MCF 10A (cell line): Measurements from ENCODE around the gene LRRN2. TPM values are rescaled to one million over a fixed set of nuclear protein-coding genes. Genes with fewer than 3 reads are reported as not detected.

Experiments used
- BruUV-seq: library from RNA; stranded (reverse); fragments of 400-500 nt; replicated peaks from 2 replicates; lab custom pipeline; 2021; lab: Mats Ljungman, UMichigan
- CTCF ChIA-PET: fragments of 300-600 bp; sonication (Branson Sonifier 250); formaldehyde crosslinking; extraction: SDS; loops from one replicate; lab custom pipeline; 2021; ENCODE audit warnings: antibody characterized with exemption, inconsistent platforms; lab: Yijun Ruan, JAX
- POLR2A ChIA-PET: fragments of 300-600, 350-650 bp; sonication (Branson Sonifier 250); formaldehyde crosslinking; extraction: SDS; loops from one replicate; lab custom pipeline; 2020; ENCODE audit warnings: antibody characterized with exemption, inconsistent platforms; lab: Yijun Ruan, JAX
- DNase-seq: peaks from one replicate; pipeline ENCODE4 v3.0.0-alpha.2; 2018; ENCODE audit not compliant: unreplicated experiment
- H3K27ac Mint-ChIP-seq: one replicate; pipeline ENCODE4 v1.8.0; 2022; ENCODE audit warnings: mild to moderate bottlenecking, low read depth, mixed read lengths; ENCODE audit not compliant: unreplicated experiment
- H3K27me3 Mint-ChIP-seq: one replicate; pipeline ENCODE4 v1.8.0; 2022; ENCODE audit warnings: mixed read lengths; ENCODE audit not compliant: insufficient read depth, unreplicated experiment
- H3K36me3 Mint-ChIP-seq: one replicate; pipeline ENCODE4 v1.8.0; 2022; ENCODE audit warnings: mild to moderate bottlenecking, moderate library complexity, mixed read lengths; ENCODE audit not compliant: insufficient read depth, unreplicated experiment
- H3K4me1 Mint-ChIP-seq: one replicate; pipeline ENCODE4 v1.8.0; 2022; ENCODE audit warnings: mixed read lengths; ENCODE audit not compliant: insufficient read depth, unreplicated experiment
- H3K4me3 Mint-ChIP-seq: one replicate; pipeline ENCODE4 v1.8.0; 2022; ENCODE audit warnings: mild to moderate bottlenecking, moderate library complexity, mixed read lengths; ENCODE audit not compliant: unreplicated experiment
- H3K9me3 Mint-ChIP-seq: one replicate; pipeline ENCODE4 v1.8.0; 2022; ENCODE audit warnings: mixed read lengths; ENCODE audit not compliant: unreplicated experiment
- intact Hi-C: fragments of 100-400 bp; cut with micrococcal nuclease; formaldehyde crosslinking; loops from 2 replicates; pipeline ENCODE4 v1.14.1; 2022
- total RNA-seq: library from RNA; stranded (reverse); gene quantifications from 2 replicates; pipeline ENCODE4 v1.2.3, GENCODE V29; 2022
- TF ChIP-seq, protein P1 (sequence below): fragments of 200-600 bp; IDR thresholded peaks from one replicate; pipeline ENCODE4 v1.8.0; 2022; ENCODE audit warnings: antibody characterized with exemption, mild to moderate bottlenecking; ENCODE audit not compliant: unreplicated experiment

Gene LRRN2
- total RNA-seq, 1 experiment from 2014 or later = not detected

DNA sequence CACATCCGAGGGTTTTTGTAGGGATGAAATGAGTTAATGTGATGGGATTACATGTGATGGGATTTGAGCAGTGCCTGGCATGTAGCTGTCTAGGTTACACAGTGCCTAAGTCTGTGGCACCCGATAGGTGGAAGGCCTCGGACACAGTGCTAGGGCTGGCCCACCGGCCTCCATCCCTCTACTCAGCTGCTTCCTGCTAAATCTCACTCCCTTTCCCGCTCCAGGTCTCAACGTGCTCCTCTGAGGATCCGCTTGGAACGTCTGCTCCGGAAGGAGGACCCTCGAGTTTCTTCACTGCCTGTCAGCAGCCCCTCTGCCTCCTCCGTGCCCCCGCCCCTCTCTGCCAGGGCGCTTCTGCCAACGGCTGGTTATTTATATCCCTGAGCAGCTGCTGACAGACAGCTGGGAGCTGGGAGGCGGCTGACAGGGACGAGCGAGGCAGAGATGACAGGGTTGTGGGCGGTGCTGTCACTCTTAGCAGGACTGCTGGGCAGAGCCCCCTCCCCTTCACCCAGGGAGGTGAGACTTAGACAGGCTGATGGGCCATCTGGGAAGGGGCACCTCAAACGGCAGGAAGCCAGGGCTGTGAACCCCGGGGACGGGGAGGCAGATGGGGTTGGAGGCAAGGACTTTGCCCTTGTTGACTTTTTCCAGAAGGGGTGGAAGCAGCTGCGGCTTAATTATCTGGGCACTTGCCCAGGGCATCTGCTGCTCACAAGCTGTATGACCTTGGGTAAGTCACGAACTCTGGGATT is 26.6 kb upstream of the LRRN2 start:
- TF ChIP-seq, protein P1, sequence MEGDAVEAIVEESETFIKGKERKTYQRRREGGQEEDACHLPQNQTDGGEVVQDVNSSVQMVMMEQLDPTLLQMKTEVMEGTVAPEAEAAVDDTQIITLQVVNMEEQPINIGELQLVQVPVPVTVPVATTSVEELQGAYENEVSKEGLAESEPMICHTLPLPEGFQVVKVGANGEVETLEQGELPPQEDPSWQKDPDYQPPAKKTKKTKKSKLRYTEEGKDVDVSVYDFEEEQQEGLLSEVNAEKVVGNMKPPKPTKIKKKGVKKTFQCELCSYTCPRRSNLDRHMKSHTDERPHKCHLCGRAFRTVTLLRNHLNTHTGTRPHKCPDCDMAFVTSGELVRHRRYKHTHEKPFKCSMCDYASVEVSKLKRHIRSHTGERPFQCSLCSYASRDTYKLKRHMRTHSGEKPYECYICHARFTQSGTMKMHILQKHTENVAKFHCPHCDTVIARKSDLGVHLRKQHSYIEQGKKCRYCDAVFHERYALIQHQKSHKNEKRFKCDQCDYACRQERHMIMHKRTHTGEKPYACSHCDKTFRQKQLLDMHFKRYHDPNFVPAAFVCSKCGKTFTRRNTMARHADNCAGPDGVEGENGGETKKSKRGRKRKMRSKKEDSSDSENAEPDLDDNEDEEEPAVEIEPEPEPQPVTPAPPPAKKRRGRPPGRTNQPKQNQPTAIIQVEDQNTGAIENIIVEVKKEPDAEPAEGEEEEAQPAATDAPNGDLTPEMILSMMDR = no peak
- H3K36me3 Mint-ChIP-seq = no peaks in the 10 kb centered on the region
- peaks cover 19% of the 10 kb centered on the region for H3K4me1 Mint-ChIP-seq
- ChIA-PET POLR2A (interaction anchor here (0.6 kb wide), 1 partner anchor 517 kb away, joined by 3 read pairs; no protein-coding TSS in a partner anchor), CTCF (interaction anchor here (0.6 to 3.0 kb wide), 4 partner anchors 16 to 313 kb away, joined by 3 to 14 read pairs (median 5); no protein-coding TSS in a partner anchor)
- no TSS peak for BruUV-seq
- intact Hi-C loops = loop anchor here (1.0 kb wide), 1 partner anchor 41 kb away; no protein-coding TSS in a partner anchor
- H3K27me3 Mint-ChIP-seq = peaks cover 31% of the 10 kb centered on the region
- no peak overlapping the region for H3K27ac Mint-ChIP-seq
- no peaks in the 10 kb centered on the region for H3K9me3 Mint-ChIP-seq
- no peak overlapping the region for H3K4me3 Mint-ChIP-seq
- DNase-seq = no peak

GRCh38 chr1:204711103-204711946 is 25.8 kb upstream of the LRRN2 start:
- intact Hi-C loops = loop anchor here (1.0 kb wide), 1 partner anchor 40 kb away; no protein-coding TSS in a partner anchor
- TF ChIP-seq, protein P1 = no peak
- ChIA-PET CTCF (interaction anchor here (0.6 to 4.1 kb wide), 5 partner anchors 52 to 685 kb away, joined by 3 to 34 read pairs (median 7); no protein-coding TSS in a partner anchor), POLR2A (no interaction called here)
- Mint-ChIP-seq H3K27me3 (peaks cover 31% of the 10 kb centered on the region), H3K4me1 (peaks cover 19% of the 10 kb centered on the region), H3K27ac (no peak overlapping the region), H3K4me3 (no peak overlapping the region), H3K9me3 (no peaks in the 10 kb centered on the region), H3K36me3 (no peaks in the 10 kb centered on the region)
- no TSS peak for BruUV-seq
- DNase-seq = no peak

DNA sequence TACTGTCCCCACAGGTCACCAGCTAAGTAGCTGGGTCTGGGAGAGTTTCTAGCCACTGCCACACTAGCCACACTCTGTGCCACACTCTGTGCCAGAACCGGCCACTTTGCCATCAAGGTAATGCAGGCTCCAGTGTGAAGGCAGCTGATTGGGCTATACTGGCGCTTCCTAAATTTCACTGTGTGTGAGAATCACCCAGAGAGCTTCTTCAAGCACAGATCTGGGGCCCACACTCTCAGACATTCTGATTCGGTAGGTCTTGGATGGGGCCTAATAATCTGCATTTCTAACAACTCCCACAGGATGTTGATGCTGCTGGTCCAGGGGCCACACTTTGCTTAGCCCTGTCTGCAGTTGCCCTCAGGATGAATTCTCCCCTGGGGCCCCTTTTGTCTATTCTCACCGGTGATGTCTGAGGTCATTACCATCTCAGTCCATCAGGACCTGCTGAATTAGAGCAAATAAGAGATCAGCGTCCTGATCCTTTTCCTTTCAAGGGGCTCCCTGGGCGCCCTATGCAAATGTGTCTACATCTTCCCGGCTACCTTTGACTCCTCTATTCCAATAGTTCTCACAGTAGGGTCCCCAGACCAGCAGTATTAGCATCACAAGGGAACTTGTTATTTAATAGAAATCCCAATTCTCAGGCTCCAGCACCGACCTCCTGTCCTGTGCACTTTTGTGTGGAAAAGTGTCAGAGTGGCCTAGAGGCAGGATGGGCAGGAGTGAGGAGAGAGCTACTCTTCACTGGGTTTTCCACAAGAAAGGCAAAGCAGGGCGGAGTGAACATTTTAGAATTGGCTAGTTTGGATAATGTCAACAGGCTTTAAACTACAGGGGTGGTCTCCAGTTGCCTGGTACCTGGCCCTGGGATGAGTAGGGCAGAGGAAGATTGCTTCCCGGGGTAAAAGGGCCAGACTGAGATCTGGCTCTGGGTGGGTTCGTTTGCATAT is 24.7 kb upstream of the LRRN2 start:
- H3K36me3 Mint-ChIP-seq = no peaks in the 10 kb centered on the region
- DNase-seq = no peak
- H3K4me3 Mint-ChIP-seq = no peak overlapping the region
- peaks cover 19% of the 10 kb centered on the region for H3K4me1 Mint-ChIP-seq
- TF ChIP-seq, protein P1 = no peak
- peaks cover 31% of the 10 kb centered on the region for H3K27me3 Mint-ChIP-seq
- H3K9me3 Mint-ChIP-seq = no peaks in the 10 kb centered on the region
- ChIA-PET POLR2A (interaction anchor here (0.6 to 2.4 kb wide), 2 partner anchors 22 to 151 kb away, joined by 3 to 6 read pairs; no protein-coding TSS in a partner anchor), CTCF (interaction anchor here (0.6 to 4.1 kb wide), 5 partner anchors 12 to 686 kb away, joined by 3 to 34 read pairs (median 4); no protein-coding TSS in a partner anchor)
- no TSS peak for BruUV-seq
- no peak overlapping the region for H3K27ac Mint-ChIP-seq
- intact Hi-C loops = no loop called here
